ENCODE measurements around the gene MAD1L1. TPM values are rescaled to one million over a fixed set of nuclear protein-coding genes. Genes with fewer than 3 reads are reported as not detected.
A peak's percentile ranks its signal among the peaks of the same experiment; 100 is the strongest.

The MAD1L1 gene
- total and polyA plus RNA-seq, 2 of the 13 experiments (the other 11 are each of a cell fraction or from before 2014, with no cell fraction given), result 17.4 to 64.7 TPM

GRCh38 chr7:2149672-2150444, 82.9 kb downstream of the MAD1L1 start (continued):
- TF ChIP-seq ZNF350 (CRISPR knock-in tag; IDR thresholded peaks at IDR 0.05; ENCODE audit: borderline replicate concordance, low read depth) (0 out of 2 replicates have a peak, but pooled peaks have one; percentile 9), FOXM1 (CRISPR knock-in tag; IDR thresholded peaks at IDR 0.05) (no peak), ZNF354B (CRISPR knock-in tag; IDR thresholded peaks at IDR 0.05) (no peak), ZBTB40 (IDR thresholded peaks at IDR 0.05) (no peak), ZBTB40 (CRISPR knock-in tag; IDR thresholded peaks at IDR 0.05) (no peak), ZNF18 (CRISPR knock-in tag; IDR thresholded peaks at IDR 0.05; ENCODE audit: insufficient replicate concordance) (no peak), ZBTB20 (CRISPR knock-in tag; IDR thresholded peaks at IDR 0.05; ENCODE audit: borderline replicate concordance, low read depth) (no peak), HIC2 (CRISPR knock-in tag; IDR thresholded peaks at IDR 0.05; ENCODE audit: low read depth) (no peak), TFDP1 (CRISPR knock-in tag; IDR thresholded peaks at IDR 0.05; ENCODE audit: borderline replicate concordance) (no peak), ZNF710 (CRISPR knock-in tag; IDR thresholded peaks at IDR 0.05; ENCODE audit: borderline replicate concordance) (no peak), ZNF589 (CRISPR knock-in tag; conservative IDR thresholded peaks at IDR 0.05) (no peak), ZNF773 (CRISPR knock-in tag; IDR thresholded peaks at IDR 0.05; ENCODE audit: borderline replicate concordance) (no peak)

Measured in HepG2 (cell line).